Fibroblast of upper back skin (primary cell): ENCODE data around the gene NDUFV1.
"Not testable (repeated sequence)": the region's sequence is repeated elsewhere in the genome, so short reads cannot be mapped to it uniquely, and the experiment has no call there.

Experiments
- DNase-seq: peaks from one replicate; pipeline ENCODE4 v3.0.0-alpha.2; 2013

NDUFV1 gene

GRCh38 chr11:67657300-67657699 is 50.6 kb downstream of the NDUFV1 start:
- no peak for DNase-seq

GRCh38 chr11:67659651-67660165 is 53.0 kb downstream of the NDUFV1 start:
- DNase-seq, result not testable (repeated sequence)

DNA sequence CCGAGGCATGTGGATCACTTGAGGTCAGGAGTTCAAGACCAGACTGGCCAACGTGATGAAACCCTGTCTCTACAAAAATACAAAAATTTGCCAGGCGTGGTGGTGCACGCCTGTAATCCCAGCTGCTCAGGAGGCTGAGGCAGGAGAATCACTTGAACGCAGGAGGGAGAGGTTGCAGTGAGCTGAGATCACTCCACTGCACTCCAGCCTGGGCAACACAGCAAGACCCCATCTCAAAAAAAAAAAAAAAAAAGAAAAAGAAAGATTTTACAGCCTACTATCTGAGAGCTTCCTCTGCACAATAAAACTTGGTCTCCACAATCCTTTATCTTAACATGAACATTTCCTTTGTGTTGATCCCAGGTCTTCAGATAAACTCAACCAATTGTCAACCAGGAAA is 54.0 kb downstream of the NDUFV1 start:
- not testable (repeated sequence) for DNase-seq
